Esophagus (tissue), 2 donors: ENCODE data around the gene GOLGA6L10. TPM values are rescaled to one million over a fixed set of nuclear protein-coding genes. Genes with fewer than 3 reads are reported as not detected.
"Not testable (repeated sequence)": the region's sequence is repeated elsewhere in the genome, so short reads cannot be mapped to it uniquely, and the experiment has no call there.

ENCODE experiments used
- H3K27ac ChIP-seq, 2 donors: one replicate each; pipeline ENCODE4 v1.5.1; 2013; ENCODE audit warnings: low read depth in 2 of 2, mild to moderate bottlenecking in 2 of 2, inconsistent platforms in 1 of 2, low read length in 1 of 2, moderate library complexity in 1 of 2
- H3K27me3 ChIP-seq, 2 donors: one replicate each; pipeline ENCODE4 v1.6.1; 2013; ENCODE audit warnings: low read length in 2 of 2, control low read depth in 1 of 2, mild to moderate bottlenecking in 1 of 2; ENCODE audit not compliant: insufficient read depth in 2 of 2, control insufficient read depth in 1 of 2
- H3K36me3 ChIP-seq, 2 donors: one replicate each; pipeline ENCODE4 v1.6.1; 2013; ENCODE audit warnings: low read length in 1 of 2; ENCODE audit not compliant: control insufficient read depth in 2 of 2, insufficient read depth in 2 of 2
- H3K4me1 ChIP-seq, 2 donors: one replicate each; pipeline ENCODE4 v1.6.1; 2013; ENCODE audit warnings: low read length in 1 of 2; ENCODE audit not compliant: control insufficient read depth in 2 of 2, insufficient read depth in 2 of 2
- H3K4me3 ChIP-seq, 2 donors: one replicate each; pipeline ENCODE4 v1.5.1; 2013; ENCODE audit warnings: low read length in 2 of 2, mild to moderate bottlenecking in 2 of 2, low read depth in 1 of 2, moderate library complexity in 1 of 2
- H3K9me3 ChIP-seq, 2 donors: one replicate each; pipeline ENCODE4 v1.6.1; 2013; ENCODE audit warnings: mild to moderate bottlenecking in 2 of 2, low read depth in 1 of 2, low read length in 1 of 2, moderate library complexity in 1 of 2; ENCODE audit not compliant: control insufficient read depth in 2 of 2, insufficient read depth in 1 of 2
- WGBS, 2 donors: extraction: QIAGEN DNeasy Blood & Tissue Kit; methylation state at CpG; one replicate each; pipeline ENCODE4 v1.1.7; 2013; 5-methylcytosine and 5-hydroxymethylcytosine counted together
- polyA plus RNA-seq, 2 donors: library from polyadenylated mRNA; stranded (reverse); fragments of 200-250 nt; gene quantifications; one replicate each; pipeline ENCODE4 v1.2.3, GENCODE V29; 2013
- donor health status: healthy with polysubstance abuse.
- donor health status: Bipolar disorder and iron deficiency.

The GOLGA6L10 gene
- polyA plus RNA-seq, 2 donors = 2.9 to 8.9 TPM

- not testable (repeated sequence) for H3K4me1 ChIP-seq, H3K27me3 ChIP-seq, H3K36me3 ChIP-seq, H3K9me3 ChIP-seq, H3K27ac ChIP-seq, H3K4me3 ChIP-seq
- 84 to 90% methylated on average over 21 of the region's 21 CpGs for WGBS, 2 donors
Observed at GRCh38 chr15:82313951-82314768, 35.1 kb downstream of the GOLGA6L10 start.

DNA sequence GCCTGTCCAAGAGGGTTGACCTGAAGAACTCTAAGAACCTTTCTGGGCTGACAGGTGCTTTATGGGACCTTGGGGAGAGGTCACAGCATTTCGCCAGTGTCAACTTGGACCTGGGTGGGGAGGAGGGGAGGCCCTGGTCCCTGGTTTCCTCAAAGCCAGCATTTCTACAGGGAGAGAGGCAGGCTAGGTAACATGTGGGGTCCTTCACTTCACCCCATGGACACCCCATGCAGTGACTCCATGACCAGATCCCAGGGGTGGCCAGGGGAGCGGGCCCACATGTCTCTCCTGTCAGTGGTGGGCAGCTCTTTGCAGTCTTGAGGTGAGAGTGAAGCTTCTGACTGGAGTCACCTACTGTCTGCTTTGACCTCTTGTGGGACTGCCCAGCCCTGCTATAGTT lies 35.8 kb downstream of the GOLGA6L10 start:
- no peak overlapping the region for H3K4me3 ChIP-seq
- peaks cover 0 to 5% of the 10 kb centered on the region in 2 donors for H3K4me1 ChIP-seq
- H3K36me3 ChIP-seq = no peaks in the 10 kb centered on the region
- no peaks in the 10 kb centered on the region for H3K9me3 ChIP-seq
- 93 to 95% methylated on average over 2 of the region's 2 CpGs for WGBS, 2 donors
- no peaks in the 10 kb centered on the region for H3K27me3 ChIP-seq
- H3K27ac ChIP-seq = no peak overlapping the region

DNA sequence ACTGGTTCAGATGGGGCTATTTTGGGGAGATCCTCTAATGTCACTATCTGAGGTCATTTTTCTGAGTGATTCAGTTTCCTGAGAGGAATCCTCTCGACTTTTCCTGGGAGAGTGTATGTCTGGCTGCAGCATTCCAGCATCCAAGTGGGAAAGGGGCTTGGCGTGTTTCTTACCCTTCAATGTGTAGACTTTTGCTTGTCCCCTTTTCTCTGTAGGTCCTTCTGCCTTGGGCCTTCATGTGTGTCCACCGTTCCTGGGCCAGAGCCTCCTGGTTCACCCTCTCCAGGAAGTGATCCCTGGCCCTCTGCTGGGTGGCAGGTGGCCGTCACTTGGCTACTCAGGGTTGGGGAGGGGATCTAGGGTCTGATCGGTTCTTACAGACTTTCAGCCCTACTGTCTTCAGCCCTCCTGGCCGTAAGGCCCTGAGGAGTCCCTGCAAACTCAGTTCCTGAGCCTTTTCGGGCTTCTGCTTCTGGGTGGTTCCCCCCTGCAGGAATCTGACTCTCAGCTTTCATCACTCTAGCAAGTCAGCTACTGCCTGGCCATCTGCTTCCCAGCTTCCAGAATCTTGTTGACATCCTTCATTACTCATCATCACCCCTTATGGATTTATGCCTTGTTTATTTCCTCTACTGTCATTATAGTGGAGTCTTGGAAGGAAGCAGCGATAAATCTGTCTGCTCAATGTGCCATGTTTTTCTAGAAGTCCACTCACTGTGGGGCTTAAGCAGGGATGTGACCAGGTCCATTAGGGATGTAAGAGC lies 36.5 kb downstream of the GOLGA6L10 start:
- Histone ChIP-seq H3K9me3 (no peaks in the 10 kb centered on the region), H3K4me3 (no peak overlapping the region), H3K4me1 (peaks cover 0 to 5% of the 10 kb centered on the region in 2 donors), H3K27me3 (no peaks in the 10 kb centered on the region), H3K27ac (no peak overlapping the region), H3K36me3 (no peaks in the 10 kb centered on the region)
- WGBS, 2 donors = 74 to 77% methylated on average over 8 of the region's 8 CpGs

- H3K4me1 ChIP-seq, H3K27ac ChIP-seq, H3K27me3 ChIP-seq, H3K9me3 ChIP-seq, H3K36me3 ChIP-seq, H3K4me3 ChIP-seq: not testable (repeated sequence)
- WGBS, 2 donors = 84 to 91% methylated on average over 3 to 4 of the region's 5 CpGs
Observed at GRCh38 chr15:82311321-82311720, 38.0 kb downstream of the GOLGA6L10 start.

- WGBS, 2 donors = 81 to 93% methylated on average over 2 of the region's 2 CpGs
- H3K4me3 ChIP-seq = no peak overlapping the region
- H3K27me3 ChIP-seq = no peaks in the 10 kb centered on the region
- no peak overlapping the region for H3K27ac ChIP-seq
- H3K36me3 ChIP-seq = no peaks in the 10 kb centered on the region
- no peaks in the 10 kb centered on the region for H3K9me3 ChIP-seq
- peaks cover 0 to 5% of the 10 kb centered on the region in 2 donors for H3K4me1 ChIP-seq
Observed at GRCh38 chr15:82309802-82310201, 39.5 kb downstream of the GOLGA6L10 start.

GRCh38 chr15:82307714-82308081 lies 41.6 kb downstream of the GOLGA6L10 start:
- WGBS, 2 donors = 87 to 93% methylated on average over 8 of the region's 8 CpGs
- no peaks in the 10 kb centered on the region for H3K36me3 ChIP-seq
- H3K27ac ChIP-seq = no peak overlapping the region

DNA sequence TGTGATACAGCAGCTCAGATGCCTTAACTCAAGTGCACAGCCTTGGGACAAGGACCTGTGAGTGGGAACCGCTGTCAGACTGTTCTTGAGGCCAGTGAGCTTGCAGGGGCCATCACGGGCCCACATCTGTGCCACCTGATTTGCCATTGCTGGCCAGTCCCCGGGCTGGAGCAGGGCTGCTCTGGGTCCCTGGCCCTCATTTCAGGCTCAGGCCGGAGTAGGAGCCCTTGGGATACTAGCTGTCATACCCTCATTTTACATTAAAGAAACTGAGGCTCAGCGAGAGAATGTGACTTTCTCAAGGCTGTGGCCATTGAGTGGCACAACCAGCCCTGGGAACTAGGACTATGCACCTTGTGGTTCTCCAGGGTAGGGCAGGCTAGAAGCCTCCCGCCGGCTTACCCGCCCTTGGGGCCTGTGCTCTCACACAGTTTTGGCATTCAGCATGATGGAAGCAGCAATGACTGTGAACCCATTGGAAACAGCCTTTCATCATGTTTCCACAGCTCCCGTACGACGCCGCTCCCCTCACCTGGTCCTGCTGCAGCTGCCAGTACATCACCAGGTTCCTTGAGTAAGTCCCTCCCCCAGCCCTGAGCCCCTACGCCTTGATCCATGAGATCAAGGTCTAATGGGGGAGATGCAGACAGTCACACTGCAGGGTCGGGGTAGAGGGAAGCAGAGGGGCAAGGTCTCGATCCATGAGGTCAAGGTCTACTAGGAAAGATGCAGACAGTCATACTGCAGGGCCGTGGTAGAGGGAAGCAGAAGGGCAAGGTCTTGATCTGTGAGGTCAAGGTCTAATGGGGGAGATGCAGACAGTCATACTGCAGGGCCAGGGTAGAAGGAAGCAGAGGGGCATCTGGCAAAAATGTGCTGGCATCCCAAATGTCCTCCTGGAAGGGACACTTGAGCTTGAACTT lies 42.2 kb downstream of the GOLGA6L10 start:
- WGBS, 2 donors = 85 to 88% methylated on average over 16 of the region's 16 CpGs
- Histone ChIP-seq H3K9me3 (peaks cover 0 to 4% of the 10 kb centered on the region in 2 donors), H3K36me3 (no peaks in the 10 kb centered on the region), H3K27ac (no peak overlapping the region), H3K4me1 (no peaks in the 10 kb centered on the region), H3K4me3 (no peak overlapping the region), H3K27me3 (no peaks in the 10 kb centered on the region)

More at GRCh38 chr15:82307714-82308081, 41.6 kb downstream of the GOLGA6L10 start:
- Histone ChIP-seq H3K4me1 (no peaks in the 10 kb centered on the region), H3K4me3 (no peak overlapping the region), H3K27me3 (no peaks in the 10 kb centered on the region), H3K9me3 (peaks cover 0 to 4% of the 10 kb centered on the region in 2 donors)

GRCh38 chr15:82305621-82306048 lies 43.6 kb downstream of the GOLGA6L10 start:
- Histone ChIP-seq H3K4me3 (no peak overlapping the region), H3K4me1 (no peaks in the 10 kb centered on the region), H3K27me3 (no peaks in the 10 kb centered on the region), H3K36me3 (no peaks in the 10 kb centered on the region), H3K27ac (no peak overlapping the region), H3K9me3 (peaks cover 0 to 4% of the 10 kb centered on the region in 2 donors)
- WGBS, 2 donors = 88 to 89% methylated on average over 7 of the region's 7 CpGs

DNA sequence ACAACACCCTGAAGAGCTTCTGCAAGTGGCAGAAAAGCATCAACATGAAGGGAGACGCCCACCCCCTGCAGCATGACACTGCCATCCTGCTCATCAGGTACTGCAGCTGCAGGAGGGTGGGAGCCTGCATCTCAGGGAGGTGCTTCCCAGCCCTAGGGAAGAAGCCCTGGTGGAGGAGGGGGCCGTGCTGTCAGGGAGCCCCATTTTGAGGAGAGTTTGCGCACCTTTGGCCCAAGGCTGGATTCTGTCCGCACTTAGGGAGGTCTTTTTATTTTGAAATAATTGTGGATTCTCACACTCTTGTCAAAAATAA lies 44.5 kb downstream of the GOLGA6L10 start:
- no peak overlapping the region for H3K27ac ChIP-seq
- no peaks in the 10 kb centered on the region for H3K27me3 ChIP-seq
- WGBS, 2 donors = 87 to 89% methylated on average over 4 of the region's 4 CpGs
- no peak overlapping the region for H3K4me3 ChIP-seq
- no peaks in the 10 kb centered on the region for H3K36me3 ChIP-seq
- H3K4me1 ChIP-seq = no peaks in the 10 kb centered on the region
- peaks cover 0 to 4% of the 10 kb centered on the region in 2 donors for H3K9me3 ChIP-seq
